Tongue (tissue), 3 donors: ENCODE measurements around the gene BTNL9. TPM values are rescaled to one million over a fixed set of nuclear protein-coding genes. Genes with fewer than 3 reads are reported as not detected.
"Not testable (repeated sequence)": the region's sequence is repeated elsewhere in the genome, so short reads cannot be mapped to it uniquely, and the experiment has no call there.

Source experiments
- DNase-seq: peaks from one replicate; pipeline ENCODE4 v3.0.0-alpha.2; 2015
- small RNA-seq: library from RNA; depleted of rRNA; stranded (forward); fragments of <200 nt; gene quantifications from one replicate; pipeline ENCODE3, GENCODE V24; 2014; ENCODE audit warnings: low replicate concordance
- total RNA-seq: library from RNA; depleted of rRNA; stranded (reverse); fragments of >200 nt; gene quantifications from one replicate; pipeline ENCODE4 v1.2.3, GENCODE V29; 2014

BTNL9 gene
- total RNA-seq, 1 donor from 2014 or later, result 5.8 TPM

DNA sequence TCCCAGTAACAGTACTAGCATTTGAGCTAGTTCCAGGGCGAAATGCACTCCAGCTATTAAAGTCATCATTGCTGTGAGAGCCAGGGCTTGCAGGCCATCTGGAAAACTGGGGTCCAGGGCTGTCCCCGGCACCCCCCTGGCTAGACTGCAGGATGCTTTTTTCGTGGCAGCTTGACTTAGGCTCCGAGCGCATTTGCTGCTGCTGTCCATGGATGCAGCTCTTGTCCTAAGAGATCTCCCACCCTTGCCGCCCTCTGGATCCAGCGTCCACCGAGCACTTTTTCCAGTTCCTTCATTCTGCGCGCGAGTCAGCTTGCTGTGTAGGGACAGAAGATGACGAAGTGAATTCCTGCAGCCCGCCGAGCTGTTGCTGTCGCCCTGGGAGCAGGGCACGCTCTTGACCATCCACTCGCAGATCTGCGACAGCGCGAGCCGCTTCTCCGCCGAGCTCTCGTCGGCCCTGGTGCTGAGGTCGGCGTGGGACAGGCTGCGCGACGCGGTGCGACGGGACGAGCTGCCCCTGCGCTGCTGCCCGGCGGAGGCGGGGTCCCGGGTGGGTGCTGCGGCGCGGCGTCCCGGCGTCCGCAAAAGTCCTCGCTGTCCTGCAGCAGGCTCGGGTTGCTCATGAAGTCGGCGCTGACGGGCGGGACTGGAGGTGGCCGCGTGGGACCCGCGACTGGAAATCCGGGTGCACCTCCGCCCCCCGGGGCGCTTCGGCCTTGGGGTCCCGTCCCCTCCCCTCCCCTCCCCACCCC, 60.2 kb downstream of the BTNL9 start:
- no peak for DNase-seq

DNA sequence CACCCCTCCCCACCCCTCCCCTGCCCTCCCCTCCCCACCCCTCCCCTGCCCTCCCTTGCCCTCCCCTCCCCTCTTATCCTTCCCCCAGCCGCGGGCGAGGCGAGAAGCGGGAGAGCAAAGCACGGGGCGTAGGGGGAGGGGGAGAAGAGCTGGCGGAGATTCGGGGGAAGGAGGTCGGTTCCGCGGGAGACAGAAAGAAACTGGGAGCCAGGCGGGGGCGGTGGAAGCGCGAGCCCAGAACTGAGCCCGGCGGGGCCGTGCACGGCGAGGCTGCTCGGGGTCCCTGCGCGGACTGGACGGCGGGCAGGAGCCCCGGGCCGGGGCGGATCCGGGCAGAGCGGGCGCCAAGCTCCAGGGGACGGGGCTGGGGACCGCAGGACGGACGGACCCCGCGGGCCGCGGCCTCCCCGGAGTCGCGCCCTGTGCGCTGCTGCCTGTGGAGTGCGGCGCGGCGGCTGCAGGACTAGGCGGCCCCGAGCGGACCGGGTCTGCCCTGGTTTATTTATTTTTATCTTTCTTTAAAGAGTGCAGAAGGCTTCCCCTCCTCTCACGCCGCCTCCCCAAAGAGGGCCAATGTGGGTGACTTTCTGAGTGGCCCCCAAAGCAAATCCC, 61.1 kb downstream of the BTNL9 start:
- DNase-seq, result not testable (repeated sequence)

DNA sequence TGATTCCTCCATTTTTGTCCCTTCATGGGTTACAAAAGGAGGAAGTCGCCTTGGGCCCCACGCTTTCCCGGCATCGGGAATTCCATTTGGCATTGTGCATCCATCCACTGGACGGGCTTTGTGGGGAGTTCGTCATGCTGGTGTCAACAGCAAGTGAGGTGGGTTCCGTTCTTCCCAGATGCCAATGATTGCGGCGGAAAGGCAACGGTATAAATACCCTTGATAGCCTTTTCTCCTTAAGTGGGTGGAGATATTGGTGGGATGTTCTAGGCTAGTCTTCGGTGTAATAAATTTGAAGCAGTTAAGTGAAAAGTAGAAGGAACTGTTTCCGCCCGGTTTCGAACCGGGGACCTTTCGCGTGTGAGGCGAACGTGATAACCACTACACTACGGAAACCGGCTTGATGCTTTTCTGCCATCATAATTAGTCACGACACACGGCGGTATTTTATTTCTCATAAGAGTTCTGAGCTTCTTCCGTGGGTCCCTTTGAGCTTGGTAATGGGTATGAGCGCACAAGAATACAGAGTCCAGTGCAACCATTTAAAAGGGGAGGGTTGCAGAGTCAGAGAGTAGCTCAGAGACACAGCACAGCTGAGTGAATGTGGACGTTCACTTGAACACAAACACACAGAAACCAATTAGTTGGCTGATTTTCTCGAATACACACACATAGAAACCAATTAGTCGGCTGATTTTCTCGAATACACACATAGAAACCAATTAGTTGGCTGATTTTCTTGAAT, 62.0 kb downstream of the BTNL9 start:
- not testable (repeated sequence) for DNase-seq

DNA sequence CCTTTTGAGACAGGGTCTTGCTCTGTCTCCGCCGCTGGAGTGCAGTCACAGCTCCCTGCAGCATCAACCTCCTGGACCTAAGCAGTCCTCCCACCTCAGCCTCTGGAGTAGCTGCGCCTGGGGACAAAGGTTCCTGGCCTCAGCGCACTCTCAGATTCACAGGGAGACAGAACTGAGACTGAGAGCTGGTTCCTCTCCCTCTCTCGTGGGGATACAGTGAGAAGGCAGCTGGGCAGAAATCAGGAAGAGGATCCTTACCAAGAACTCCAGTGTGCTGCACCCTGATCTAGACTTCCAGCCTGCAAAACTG, 64.1 kb downstream of the BTNL9 start:
- not testable (repeated sequence) for DNase-seq

DNA sequence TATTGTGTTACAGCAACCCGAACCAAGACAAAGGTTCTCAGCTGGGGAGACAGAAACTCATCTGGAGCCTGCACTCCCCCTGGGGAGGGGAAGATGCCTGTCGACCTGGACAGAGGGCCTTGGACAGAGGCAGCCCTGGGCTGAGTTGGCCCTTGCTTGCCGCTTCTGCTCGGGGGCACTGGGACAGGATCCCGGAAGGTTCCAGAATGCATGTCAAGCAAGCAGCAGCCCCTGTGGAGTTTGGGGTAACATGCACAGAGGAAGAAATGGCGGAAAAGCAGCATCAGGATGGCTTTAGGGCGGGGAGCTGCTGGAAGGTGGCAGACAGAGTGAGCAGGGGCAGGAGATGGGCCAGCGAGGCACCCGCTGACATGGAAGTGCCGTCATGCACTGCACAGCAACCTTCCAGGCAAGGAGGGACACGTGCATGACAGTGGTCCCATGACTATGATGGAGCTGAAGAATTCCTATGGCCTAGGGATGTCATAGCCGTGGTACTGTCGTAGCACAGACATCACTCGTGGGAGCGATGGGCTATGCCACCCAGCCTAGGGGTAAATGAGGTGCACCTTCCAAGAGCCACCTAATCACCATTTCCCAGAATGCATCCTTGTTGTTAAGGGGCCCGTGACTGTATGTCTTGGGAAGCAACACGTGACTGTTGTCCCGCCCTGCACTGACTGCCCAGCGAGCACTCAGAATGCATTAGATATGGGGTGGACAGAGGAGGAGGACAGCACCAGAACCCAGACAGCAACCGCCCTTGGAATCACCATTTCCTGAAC, 64.7 kb downstream of the BTNL9 start:
- not testable (repeated sequence) for DNase-seq

DNA sequence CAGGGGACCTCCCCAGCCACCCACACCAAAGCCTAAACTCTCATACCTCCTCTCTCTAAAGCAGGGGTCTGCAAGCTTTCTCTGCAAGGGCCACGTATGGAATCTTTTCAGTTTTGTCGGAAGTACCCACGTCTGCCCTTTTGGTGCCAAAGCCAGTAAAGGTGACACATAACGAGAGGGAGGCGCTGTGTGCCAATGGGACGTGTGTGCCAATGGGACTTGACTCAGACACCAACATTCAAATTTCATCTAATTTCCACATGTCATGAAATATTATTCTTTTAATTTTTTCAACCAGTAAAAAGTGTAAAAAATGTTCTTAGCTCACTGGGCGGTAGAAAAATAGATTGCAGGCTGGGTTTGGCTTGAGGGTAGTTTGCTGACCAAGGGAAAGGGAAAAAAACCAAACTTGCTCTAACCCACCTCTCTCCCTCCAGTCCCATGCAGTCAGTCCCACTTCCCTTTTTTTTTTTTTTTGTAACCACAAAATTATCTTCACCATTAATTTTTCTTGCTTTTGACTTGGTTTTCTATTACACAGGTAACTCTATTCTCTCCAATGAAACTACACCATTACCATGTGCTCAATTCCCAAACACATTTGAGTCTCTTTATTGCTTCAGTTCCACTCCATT, 65.4 kb downstream of the BTNL9 start:
- no peak for DNase-seq

DNA sequence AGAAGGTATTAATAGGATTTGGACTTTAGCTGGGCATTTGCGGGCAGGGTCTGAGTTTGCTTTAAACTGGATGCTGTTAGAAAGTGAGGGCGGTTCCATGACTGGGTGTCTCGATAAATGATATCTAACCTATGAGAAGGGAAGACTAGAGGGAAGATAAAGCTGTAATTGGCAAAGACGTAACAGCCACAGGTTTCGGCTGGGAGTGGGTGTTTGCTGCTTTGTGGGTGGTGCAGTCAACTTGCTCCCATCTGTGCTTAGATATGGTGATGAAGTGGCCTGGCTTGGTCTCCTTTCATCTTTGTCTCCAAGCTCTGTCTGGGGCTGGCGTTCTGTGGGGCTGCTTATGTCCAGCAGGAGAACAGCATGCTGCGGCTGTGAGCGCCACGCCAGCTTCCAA, 67.6 kb downstream of the BTNL9 start:
- DNase-seq, result no peak

DNA sequence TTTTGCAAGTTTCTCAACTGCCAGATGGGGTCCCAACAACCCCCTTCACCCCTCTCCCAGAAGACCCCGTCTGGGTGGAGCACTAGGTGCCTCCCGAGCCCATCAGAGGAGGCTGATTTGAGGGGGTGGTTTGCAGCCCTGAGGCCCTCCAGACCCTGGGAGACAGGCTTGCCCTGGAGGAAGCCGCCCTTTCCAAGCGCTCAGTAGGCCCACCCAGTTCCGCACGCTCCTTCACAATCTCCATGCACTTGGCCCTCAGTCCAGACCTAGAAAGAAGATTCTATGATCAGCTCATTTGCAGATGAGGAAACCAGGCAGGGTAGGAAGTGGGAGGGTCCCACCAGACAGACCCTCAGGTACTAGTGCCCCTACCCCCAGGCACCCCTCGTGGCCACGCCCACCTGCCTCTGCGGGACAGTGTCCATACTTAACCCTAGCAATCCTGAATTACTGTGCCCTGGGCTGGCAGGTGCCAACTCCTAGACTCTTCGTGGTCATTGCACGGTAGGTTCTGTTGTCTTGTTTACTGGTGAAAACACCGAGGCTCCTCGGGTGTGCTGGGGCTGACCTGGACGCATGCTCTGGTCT, 68.6 kb downstream of the BTNL9 start:
- no peak for DNase-seq

DNA sequence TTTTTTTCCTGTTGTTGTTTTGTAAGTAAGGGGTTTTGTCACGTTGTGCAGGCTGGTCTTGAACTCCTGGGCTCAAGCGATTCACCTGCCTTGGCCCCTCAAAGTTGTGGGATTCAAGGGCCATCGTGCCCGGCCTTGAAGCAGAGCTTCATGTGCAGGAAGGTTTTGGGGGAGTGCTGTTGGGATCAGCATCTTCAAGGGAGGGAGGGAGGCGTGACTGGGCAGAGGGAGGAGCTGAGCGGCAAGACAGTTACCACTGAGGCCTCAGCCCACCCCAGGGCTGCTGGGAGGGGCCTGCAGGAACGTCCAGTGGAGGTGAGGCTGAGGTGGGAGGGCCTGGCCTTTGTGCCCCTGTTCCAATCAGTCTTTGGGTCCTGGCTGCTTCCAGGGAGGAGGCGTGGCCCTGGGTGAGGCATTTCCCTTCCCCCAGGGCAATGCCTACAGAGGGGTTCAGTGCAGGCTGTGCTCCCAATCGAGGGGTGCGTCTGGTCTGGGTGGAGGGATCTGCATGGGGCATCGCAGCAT, 69.5 kb downstream of the BTNL9 start:
- no peak for DNase-seq

DNA sequence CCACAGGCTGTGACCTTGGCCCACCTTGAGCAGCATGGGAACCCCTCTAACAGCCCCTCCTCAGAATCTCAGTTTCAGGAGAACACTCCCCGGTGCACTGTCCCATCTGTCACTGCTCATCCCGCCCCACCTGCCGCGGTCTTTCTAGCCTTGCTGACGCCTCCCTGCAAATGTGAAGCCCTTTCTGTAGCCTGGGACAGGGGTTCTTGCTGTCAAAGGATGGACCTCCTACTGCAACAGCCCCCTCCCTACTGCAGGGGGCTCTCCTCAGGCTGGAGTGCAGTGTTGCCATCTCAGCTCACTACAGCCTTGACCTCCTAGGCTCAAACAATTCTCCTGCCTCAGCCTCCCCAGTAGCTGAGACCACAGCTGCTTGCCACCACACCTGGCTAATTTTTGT, 70.9 kb downstream of the BTNL9 start:
- DNase-seq, result no peak

Small RNAs within 50 kb of the gene (small RNA-seq; reads per million reads assigned to genes)
- gene MIR8089 (not detected), gene RNU6-1036P (not detected)

Other genes starting within 250 kb of the BTNL9 start
- gene MGAT1, start 237.5 kb upstream of the BTNL9 start, total RNA-seq, result 88.0 TPM
- 38.4 TPM for gene ZFP62, start 179.0 kb upstream of the BTNL9 start, total RNA-seq
- not detected for gene BTNL8, start 141.1 kb upstream of the BTNL9 start, total RNA-seq
- not detected for gene BTNL3, start 51.4 kb upstream of the BTNL9 start, total RNA-seq
- gene OR2V1, start 90.9 kb downstream of the BTNL9 start, total RNA-seq, result not detected
- gene OR2V2, start 107.3 kb downstream of the BTNL9 start, total RNA-seq, result not detected
- gene TRIM7, start 164.9 kb downstream of the BTNL9 start, total RNA-seq, result 21.7 TPM
- gene TRIM41, start 183.0 kb downstream of the BTNL9 start, total RNA-seq, result 20.9 TPM
- 2,469 TPM for gene RACK1, start 203.6 kb downstream of the BTNL9 start, total RNA-seq
- gene TRIM52, start 220.9 kb downstream of the BTNL9 start, total RNA-seq, result 8.0 TPM